HUES64 (cell line): ENCODE measurements around the gene ME1. TPM values are rescaled to one million over a fixed set of nuclear protein-coding genes. Genes with fewer than 3 reads are reported as not detected.

Experiments used
- H3K27ac ChIP-seq: 2 replicates; pipeline ENCODE4 v1.7.0; 2013; ENCODE audit warnings: low read depth, low read length, inconsistent platforms
- H3K27me3 ChIP-seq: 2 replicates; pipeline ENCODE4 v1.6.1; 2013; ENCODE audit warnings: mild to moderate bottlenecking, low read length; ENCODE audit not compliant: insufficient read depth
- H3K36me3 ChIP-seq: 2 replicates; pipeline ENCODE4 v1.6.1; 2013; ENCODE audit warnings: mild to moderate bottlenecking, low read length; ENCODE audit not compliant: insufficient read depth
- H3K4me1 ChIP-seq: 2 replicates; pipeline ENCODE4 v1.6.1; 2013; ENCODE audit warnings: mild to moderate bottlenecking, low read length, moderate library complexity; ENCODE audit not compliant: insufficient read depth
- H3K4me3 ChIP-seq: 2 replicates; pipeline ENCODE4 v1.5.1; 2013; ENCODE audit warnings: mild to moderate bottlenecking, low read length, moderate library complexity
- H3K9ac ChIP-seq: 2 replicates; pipeline ENCODE4 v1.6.1; 2013; ENCODE audit warnings: mild to moderate bottlenecking, low read depth, low read length
- H3K9me3 ChIP-seq: 2 replicates; pipeline ENCODE4 v1.6.1; 2013; ENCODE audit warnings: low read depth, low read length; ENCODE audit not compliant: insufficient read depth
- WGBS: fragments of 150-250, 120-280 bp; methylation state at CpG from one replicate; pipeline ENCODE4 v1.1.7; 2013; ENCODE audit warnings: missing lambda C conversion rate; 5-methylcytosine and 5-hydroxymethylcytosine counted together
- polyA plus RNA-seq, 2 experiments: library from polyadenylated mRNA; stranded (reverse); fragments of 50-300 nt; gene quantifications; one replicate each; pipeline ENCODE4 v1.2.3, GENCODE V29; 2013

The ME1 gene
- polyA plus RNA-seq (2013, experiment 1 of 2): 8.0 TPM
- 6.9 TPM for polyA plus RNA-seq (2013, experiment 2 of 2)

DNA sequence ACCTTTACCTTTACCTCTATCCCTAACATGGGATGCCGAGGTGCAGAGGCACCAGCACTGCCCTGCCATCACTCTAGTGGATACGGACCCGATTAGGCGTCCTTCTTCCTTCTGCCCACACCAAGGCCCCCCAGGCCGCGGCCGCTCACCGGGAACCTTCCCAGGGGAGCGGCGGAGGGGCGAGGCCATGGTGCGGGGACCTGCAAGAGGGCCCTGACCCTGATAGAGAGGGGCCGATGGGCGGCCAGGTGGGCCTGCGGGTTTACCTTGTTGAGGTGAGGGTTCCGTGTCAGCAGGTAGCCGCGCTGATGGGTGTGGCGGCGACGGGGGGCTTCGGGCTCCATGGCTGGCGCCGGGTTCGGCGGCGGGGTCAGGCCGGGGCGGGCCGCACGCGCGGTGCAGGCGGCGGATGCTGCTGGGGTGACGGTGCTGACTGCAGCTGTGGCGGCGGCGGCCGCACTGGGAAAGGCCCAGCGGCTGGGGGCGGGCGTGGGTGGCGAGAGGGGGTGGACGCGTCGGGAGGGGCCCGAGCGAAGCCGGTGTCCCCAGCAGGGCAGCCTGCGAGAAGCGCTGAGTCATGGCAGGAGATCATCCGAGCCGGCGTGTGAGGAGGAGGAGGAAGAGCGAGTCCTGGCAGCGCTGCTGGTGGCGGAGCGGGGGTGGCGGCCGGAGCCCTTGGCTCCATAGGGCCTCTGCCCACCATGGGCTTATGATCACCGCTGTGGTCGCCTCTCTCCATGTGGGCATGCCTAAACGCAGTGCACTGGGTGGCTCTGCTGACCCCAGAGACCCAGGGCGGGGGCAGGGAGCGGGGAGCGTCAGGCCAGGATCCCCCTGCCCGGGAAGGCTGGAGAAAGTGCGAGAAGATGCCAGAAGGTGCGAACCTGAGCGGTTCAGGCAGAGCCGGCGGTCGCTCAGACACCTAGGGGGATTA, at the start of gene ME1:
Gene ME1 (minus strand): TSS at position 441 of the 934 bp plus-strand sequence. CDS start 97 bp downstream, at position 344.
- WGBS: 4% methylated on average over 74 of the region's 74 CpGs
- Histone ChIP-seq H3K27ac (0 out of 2 replicates have a peak within 1 kb of the TSS, but pooled peaks have one; percentile 36), H3K4me3 (peak within 1 kb of the TSS; percentile 68), H3K27me3 (peaks cover 19% of the 10 kb centered on the region), H3K36me3 (no peaks in the 10 kb centered on the region), H3K4me1 (peaks cover 16% of the 10 kb centered on the region), H3K9me3 (no peaks in the 10 kb centered on the region), H3K9ac (peak within 1 kb of the TSS; percentile 77)

DNA sequence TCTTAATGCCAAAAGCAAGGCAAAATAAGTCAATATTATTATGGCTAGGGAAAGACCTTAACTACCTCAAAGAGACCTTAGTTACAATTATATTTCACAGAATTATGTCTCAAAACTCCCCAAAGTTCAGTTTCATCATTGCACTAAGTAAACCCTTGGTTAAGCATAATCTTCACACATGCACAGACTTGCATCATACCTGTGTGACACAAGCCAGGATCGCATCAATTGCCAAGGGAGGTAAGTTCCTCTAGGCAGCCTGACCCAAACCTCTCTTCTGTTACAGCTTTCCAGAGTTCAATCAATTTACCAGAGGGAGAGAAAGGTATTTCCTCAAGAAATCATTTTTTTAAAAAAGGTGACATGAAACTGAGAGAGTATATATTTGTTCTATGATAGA, 49.6 kb upstream of the ME1 start:
- no peaks in the 10 kb centered on the region for H3K9me3 ChIP-seq
- H3K27ac ChIP-seq: no peak overlapping the region
- H3K9ac ChIP-seq: no peak overlapping the region
- no peaks in the 10 kb centered on the region for H3K36me3 ChIP-seq
- WGBS: 89% methylated on average over 1 of the region's 1 CpG
- no peaks in the 10 kb centered on the region for H3K4me1 ChIP-seq
- H3K4me3 ChIP-seq: no peak overlapping the region
- H3K27me3 ChIP-seq: no peaks in the 10 kb centered on the region

DNA sequence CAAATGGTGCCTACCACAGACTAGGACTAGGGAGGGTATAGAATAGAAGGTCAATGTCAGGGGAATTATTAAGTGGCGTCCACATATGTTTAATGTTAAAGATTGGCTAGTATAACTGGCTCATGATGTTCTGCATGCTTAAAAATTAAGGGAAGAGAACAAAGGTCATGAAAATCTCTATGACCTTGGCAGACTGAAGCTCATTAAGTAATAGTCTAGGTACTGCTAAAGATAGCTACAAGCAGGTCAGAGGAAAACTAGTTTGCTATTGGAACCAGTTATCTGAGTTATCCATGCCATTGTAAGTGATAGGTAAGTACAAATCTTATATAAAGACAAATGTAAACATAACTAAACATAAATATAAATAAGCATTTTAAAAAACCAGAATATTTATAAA, 48.5 kb upstream of the ME1 start:
- Histone ChIP-seq H3K27me3 (no peaks in the 10 kb centered on the region), H3K36me3 (no peaks in the 10 kb centered on the region), H3K4me3 (no peak overlapping the region), H3K9me3 (no peaks in the 10 kb centered on the region), H3K9ac (no peak overlapping the region), H3K4me1 (peaks cover 1% of the 10 kb centered on the region), H3K27ac (no peak overlapping the region)
- whole genome bisulfite sequencing: 88% methylated on average over 1 of the region's 1 CpG

DNA sequence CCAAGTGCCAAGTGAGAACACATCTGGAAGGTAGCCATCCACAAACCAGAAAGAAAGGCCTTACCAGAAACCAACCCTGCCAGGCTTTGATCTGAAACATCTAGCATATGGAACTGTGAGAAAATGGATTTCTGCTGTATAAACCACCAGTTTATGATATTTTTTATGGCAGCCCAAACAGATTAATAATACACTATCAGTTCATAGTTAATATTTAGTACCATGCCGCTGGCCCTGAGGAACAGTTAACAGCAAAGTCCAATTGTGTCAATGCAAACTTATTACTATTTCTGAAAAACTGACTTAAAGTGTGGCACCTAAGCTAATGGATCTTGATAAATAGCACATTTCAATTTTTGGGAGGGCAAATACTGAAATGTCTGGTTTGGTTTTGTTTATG, 46.1 kb upstream of the ME1 start:
- peaks cover 8% of the 10 kb centered on the region for H3K4me1 ChIP-seq
- no peaks in the 10 kb centered on the region for H3K9me3 ChIP-seq
- WGBS: 91% methylated on average over 1 of the region's 1 CpG
- no peak overlapping the region for H3K27ac ChIP-seq
- no peak overlapping the region for H3K4me3 ChIP-seq
- no peak overlapping the region for H3K9ac ChIP-seq
- no peaks in the 10 kb centered on the region for H3K36me3 ChIP-seq
- H3K27me3 ChIP-seq: no peaks in the 10 kb centered on the region

DNA sequence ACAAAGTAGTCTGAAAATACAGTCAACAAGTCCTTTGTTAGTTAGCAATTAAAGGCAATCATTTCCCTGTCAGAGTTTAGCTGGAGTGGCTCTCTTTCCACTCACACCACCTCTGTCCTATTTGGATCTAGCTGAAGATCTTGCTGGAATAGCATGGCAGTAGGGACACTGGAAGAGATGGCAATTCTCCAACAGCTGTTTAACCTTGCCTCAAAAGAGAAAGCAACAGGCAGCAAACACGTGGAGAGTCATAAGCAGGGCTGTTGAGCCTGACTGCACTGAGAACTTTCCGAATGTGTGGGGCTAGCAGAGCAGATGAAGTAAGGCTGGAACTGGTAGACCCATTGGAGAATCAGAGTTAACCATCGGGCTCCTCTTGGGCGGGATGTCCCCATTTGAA, 43.5 kb upstream of the ME1 start:
- H3K27ac ChIP-seq: no peak overlapping the region
- peaks cover 8% of the 10 kb centered on the region for H3K4me1 ChIP-seq
- no peak overlapping the region for H3K4me3 ChIP-seq
- no peaks in the 10 kb centered on the region for H3K36me3 ChIP-seq
- WGBS: 58% methylated on average over 4 of the region's 4 CpGs
- H3K9me3 ChIP-seq: no peaks in the 10 kb centered on the region
- no peak overlapping the region for H3K9ac ChIP-seq
- no peaks in the 10 kb centered on the region for H3K27me3 ChIP-seq

DNA sequence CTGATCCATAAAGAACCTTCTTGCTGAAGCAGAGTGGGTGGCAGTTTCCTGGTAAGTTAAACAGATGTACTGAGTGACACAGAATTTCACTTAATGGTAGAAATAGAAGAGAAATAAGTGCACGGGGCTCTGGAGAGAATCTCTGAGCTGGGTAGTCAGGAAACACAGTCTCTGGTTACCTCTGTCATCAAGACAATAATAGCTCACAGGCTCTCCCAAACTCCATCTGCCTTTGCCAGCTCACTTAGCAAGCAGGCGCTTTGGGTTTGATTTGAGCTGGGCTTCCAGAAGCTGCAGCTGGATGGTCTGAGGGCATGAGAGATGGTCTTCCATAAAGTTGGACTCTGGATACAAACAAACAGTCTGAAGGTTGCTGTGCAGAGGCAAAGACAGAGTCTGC, 41.9 kb upstream of the ME1 start:
- H3K4me1 ChIP-seq: peaks cover 8% of the 10 kb centered on the region
- no peak overlapping the region for H3K4me3 ChIP-seq
- 90% methylated on average over 2 of the region's 2 CpGs for WGBS
- H3K9me3 ChIP-seq: no peaks in the 10 kb centered on the region
- H3K36me3 ChIP-seq: no peaks in the 10 kb centered on the region
- no peak overlapping the region for H3K27ac ChIP-seq
- no peak overlapping the region for H3K9ac ChIP-seq
- H3K27me3 ChIP-seq: no peaks in the 10 kb centered on the region

DNA sequence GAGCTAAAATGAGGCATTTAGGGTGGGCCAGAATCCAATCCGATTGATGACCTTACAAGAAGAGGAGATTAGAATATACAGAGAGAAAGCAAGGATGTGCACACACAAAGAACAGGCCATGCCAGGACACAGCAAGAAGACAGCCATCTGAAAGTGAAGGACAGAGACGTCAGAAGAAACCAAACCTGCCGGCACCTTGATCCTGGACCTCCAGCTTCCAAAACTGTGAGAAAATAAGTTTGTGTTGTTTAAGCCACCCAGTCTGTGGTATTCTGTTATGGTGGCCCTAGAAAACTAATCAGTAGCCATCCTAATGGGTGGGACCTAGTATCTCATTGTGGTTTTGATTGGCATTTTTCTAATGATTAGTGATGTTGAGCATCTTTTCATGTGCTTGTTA, 39.7 kb upstream of the ME1 start:
- Histone ChIP-seq H3K9ac (no peak overlapping the region), H3K27ac (no peak overlapping the region), H3K4me1 (peaks cover 8% of the 10 kb centered on the region), H3K27me3 (no peaks in the 10 kb centered on the region), H3K4me3 (no peak overlapping the region), H3K9me3 (no peaks in the 10 kb centered on the region), H3K36me3 (no peaks in the 10 kb centered on the region)
- 94% methylated on average over 3 of the region's 3 CpGs for WGBS

DNA sequence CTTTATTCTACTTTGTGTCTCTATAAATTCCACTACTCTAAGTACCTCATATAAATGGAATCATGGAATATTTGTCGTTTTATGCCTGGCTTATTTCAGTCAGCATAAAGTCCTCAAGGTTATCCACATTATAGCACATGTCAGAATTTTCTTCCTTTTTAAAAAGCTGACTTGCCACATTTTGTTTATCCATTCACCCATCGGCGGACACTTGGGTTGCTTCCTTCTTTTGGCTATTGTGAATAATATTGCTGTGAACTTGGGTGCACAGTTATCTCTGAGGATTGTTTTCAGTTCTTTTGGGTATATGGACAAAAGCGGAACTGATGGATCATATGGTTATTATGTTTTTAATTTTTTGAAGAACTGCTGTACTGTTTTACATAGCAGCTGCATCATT, 39.1 kb upstream of the ME1 start:
- Histone ChIP-seq H3K27me3 (no peaks in the 10 kb centered on the region), H3K4me1 (peaks cover 8% of the 10 kb centered on the region), H3K9me3 (no peaks in the 10 kb centered on the region), H3K36me3 (no peaks in the 10 kb centered on the region), H3K27ac (no peak overlapping the region), H3K4me3 (no peak overlapping the region), H3K9ac (no peak overlapping the region)
- WGBS: 96% methylated on average over 4 of the region's 4 CpGs

DNA sequence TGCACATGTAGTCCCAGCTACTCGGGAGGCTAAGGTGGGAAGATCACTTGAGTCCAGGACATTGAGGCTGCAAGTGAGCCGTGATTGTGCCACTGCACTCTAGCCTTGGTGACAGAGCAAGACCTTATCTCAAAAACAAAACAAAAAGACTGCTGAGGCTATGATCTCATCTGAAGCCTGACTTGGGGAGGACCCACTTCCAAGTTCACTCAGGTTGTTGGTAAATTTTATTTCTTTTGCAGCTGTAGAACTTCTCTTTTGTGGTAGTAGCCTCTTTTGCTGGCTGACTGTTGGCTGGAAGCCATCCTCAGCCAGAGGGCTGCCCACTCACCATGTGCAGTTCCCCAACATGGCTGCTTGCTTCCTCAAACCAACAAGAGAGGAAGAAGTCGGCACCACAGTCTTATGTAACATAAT, 36.8 kb upstream of the ME1 start:
- Histone ChIP-seq H3K4me1 (peaks cover 10% of the 10 kb centered on the region), H3K9ac (no peak overlapping the region), H3K4me3 (no peak overlapping the region), H3K36me3 (no peaks in the 10 kb centered on the region), H3K27me3 (no peaks in the 10 kb centered on the region; the same call in 1 of the 2 replicates), H3K9me3 (no peaks in the 10 kb centered on the region), H3K27ac (no peak overlapping the region)
- 85% methylated on average over 3 of the region's 3 CpGs for WGBS

DNA sequence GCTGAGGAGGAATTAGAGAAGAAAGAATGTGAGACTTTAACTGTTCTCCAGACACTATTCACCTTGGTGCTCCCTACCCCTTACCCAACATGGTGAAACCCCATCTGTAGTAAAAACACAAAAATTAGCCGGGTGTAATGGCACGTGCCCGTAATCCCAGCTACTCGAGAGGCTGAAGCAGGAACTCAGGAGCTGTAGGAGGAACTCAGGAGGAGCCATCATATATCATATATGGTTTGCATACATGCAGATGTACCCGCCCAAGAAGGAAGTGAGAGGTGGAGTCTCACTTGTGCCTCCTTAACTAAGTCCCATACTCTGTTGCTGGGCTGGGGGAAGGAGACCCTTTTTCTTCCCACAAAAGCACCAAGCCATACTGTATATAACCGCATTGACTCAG, 35.5 kb upstream of the ME1 start:
- 96% methylated on average over 5 of the region's 6 CpGs for WGBS
- H3K4me3 ChIP-seq: no peak overlapping the region
- H3K9ac ChIP-seq: no peak overlapping the region
- peaks cover 9% of the 10 kb centered on the region for H3K27me3 ChIP-seq
- H3K9me3 ChIP-seq: no peaks in the 10 kb centered on the region
- H3K4me1 ChIP-seq: peaks cover 16% of the 10 kb centered on the region
- H3K36me3 ChIP-seq: no peaks in the 10 kb centered on the region
- H3K27ac ChIP-seq: no peak overlapping the region

DNA sequence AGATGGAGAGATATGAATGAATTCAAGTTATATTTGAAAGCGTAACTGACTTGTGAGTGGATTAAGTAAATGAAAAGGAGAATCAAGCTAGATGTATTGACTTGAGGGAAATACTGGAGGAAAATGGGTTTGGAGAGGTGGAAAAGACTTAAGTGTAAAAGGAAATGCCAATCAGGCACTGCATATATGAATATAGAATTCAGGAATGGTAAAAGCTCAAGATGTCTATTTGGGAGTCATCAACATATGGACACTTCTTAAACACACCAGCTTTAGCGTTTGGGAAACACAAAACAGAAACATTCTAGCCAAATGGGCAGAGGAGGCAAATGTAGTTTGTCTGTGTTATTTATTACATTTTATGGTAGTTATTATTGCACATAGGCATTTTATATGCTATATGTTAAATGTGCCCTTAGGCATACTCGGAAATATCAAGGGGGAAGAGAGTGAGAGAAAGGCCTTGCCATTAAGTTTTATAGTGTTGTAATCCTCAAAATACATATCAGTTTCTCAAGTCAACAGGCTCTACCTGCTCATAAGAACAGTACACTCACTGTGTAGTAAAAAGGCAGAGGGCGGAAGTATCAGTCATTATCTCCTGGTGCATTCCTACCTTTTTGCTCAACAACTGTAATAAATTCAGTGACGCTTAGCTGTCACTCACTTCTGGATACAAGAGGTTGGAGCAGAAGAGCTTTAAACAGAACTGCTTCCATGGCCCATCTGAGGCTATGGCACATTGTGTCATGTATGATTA, 33.7 kb upstream of the ME1 start:
- peaks cover 16% of the 10 kb centered on the region for H3K4me1 ChIP-seq
- no peak overlapping the region for H3K4me3 ChIP-seq
- H3K36me3 ChIP-seq: no peaks in the 10 kb centered on the region
- no peaks in the 10 kb centered on the region; the same call in 1 of the 2 replicates for H3K9me3 ChIP-seq
- H3K27me3 ChIP-seq: peaks cover 20% of the 10 kb centered on the region
- H3K27ac ChIP-seq: no peak overlapping the region
- WGBS: 98% methylated on average over 3 of the region's 5 CpGs
- no peak overlapping the region for H3K9ac ChIP-seq
